Panc1 (cell line): Measurements from ENCODE around the gene BMI1.

ENCODE experiments used
- POLR2AphosphoS5 ChIP-seq: IDR thresholded peaks from 2 replicates; pipeline ENCODE4 v1.6.1; 2012; ENCODE audit warnings: mild to moderate bottlenecking, low read depth, low read length, moderate library complexity
- SIN3A ChIP-seq: IDR thresholded peaks from 2 replicates; pipeline ENCODE4 v1.6.1; 2012; ENCODE audit warnings: low read depth, mild to moderate bottlenecking, low read length, moderate library complexity, borderline replicate concordance; ENCODE audit not compliant: insufficient read depth
- TF ChIP-seq, protein P1 (sequence below): fragments of 450-650 bp; IDR thresholded peaks from 2 replicates; pipeline ENCODE4 v1.5.1; 2017; ENCODE audit warnings: mild to moderate bottlenecking
- TF ChIP-seq, protein P2 (sequence below), 2 experiments: IDR thresholded peaks; 2 replicates each; pipeline ENCODE4 v1.6.1; 2011 to 2012; ENCODE audit warnings: low read depth in 2 of 2, control low read depth in 1 of 2, low read length in 1 of 2, mild to moderate bottlenecking in 1 of 2, moderate library complexity in 1 of 2; ENCODE audit not compliant: insufficient read depth in 1 of 2

GRCh38 chr10:22368402-22368801, 47.5 kb downstream of the BMI1 start:
- TF ChIP-seq, protein P1, sequence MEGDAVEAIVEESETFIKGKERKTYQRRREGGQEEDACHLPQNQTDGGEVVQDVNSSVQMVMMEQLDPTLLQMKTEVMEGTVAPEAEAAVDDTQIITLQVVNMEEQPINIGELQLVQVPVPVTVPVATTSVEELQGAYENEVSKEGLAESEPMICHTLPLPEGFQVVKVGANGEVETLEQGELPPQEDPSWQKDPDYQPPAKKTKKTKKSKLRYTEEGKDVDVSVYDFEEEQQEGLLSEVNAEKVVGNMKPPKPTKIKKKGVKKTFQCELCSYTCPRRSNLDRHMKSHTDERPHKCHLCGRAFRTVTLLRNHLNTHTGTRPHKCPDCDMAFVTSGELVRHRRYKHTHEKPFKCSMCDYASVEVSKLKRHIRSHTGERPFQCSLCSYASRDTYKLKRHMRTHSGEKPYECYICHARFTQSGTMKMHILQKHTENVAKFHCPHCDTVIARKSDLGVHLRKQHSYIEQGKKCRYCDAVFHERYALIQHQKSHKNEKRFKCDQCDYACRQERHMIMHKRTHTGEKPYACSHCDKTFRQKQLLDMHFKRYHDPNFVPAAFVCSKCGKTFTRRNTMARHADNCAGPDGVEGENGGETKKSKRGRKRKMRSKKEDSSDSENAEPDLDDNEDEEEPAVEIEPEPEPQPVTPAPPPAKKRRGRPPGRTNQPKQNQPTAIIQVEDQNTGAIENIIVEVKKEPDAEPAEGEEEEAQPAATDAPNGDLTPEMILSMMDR, result no peak
- TF ChIP-seq, protein P2, sequence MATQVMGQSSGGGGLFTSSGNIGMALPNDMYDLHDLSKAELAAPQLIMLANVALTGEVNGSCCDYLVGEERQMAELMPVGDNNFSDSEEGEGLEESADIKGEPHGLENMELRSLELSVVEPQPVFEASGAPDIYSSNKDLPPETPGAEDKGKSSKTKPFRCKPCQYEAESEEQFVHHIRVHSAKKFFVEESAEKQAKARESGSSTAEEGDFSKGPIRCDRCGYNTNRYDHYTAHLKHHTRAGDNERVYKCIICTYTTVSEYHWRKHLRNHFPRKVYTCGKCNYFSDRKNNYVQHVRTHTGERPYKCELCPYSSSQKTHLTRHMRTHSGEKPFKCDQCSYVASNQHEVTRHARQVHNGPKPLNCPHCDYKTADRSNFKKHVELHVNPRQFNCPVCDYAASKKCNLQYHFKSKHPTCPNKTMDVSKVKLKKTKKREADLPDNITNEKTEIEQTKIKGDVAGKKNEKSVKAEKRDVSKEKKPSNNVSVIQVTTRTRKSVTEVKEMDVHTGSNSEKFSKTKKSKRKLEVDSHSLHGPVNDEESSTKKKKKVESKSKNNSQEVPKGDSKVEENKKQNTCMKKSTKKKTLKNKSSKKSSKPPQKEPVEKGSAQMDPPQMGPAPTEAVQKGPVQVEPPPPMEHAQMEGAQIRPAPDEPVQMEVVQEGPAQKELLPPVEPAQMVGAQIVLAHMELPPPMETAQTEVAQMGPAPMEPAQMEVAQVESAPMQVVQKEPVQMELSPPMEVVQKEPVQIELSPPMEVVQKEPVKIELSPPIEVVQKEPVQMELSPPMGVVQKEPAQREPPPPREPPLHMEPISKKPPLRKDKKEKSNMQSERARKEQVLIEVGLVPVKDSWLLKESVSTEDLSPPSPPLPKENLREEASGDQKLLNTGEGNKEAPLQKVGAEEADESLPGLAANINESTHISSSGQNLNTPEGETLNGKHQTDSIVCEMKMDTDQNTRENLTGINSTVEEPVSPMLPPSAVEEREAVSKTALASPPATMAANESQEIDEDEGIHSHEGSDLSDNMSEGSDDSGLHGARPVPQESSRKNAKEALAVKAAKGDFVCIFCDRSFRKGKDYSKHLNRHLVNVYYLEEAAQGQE (IDR thresholded peaks at IDR 0.05; ENCODE audit: insufficient read depth in 1 of 2, low read depth in 2 of 2, low read length in 1 of 2), result no peak
- no peak for TF ChIP-seq POLR2AphosphoS5
- no peak for TF ChIP-seq SIN3A
